H1 (cell line): Measurements from ENCODE around the gene GMCL1. TPM values are rescaled to one million over a fixed set of nuclear protein-coding genes. Genes with fewer than 3 reads are reported as not detected.
A peak's percentile ranks its signal among the peaks of the same experiment; 100 is the strongest.

ENCODE experiments used
- CTCF ChIA-PET: fragments of 300-600 bp; sonication (Branson Sonifier 250); formaldehyde crosslinking; loops from one replicate; lab custom pipeline; 2021; ENCODE audit not compliant: partially characterized antibody; lab: Charles Lee
- POLR2A ChIA-PET: fragments of 300-600 bp; sonication (Branson Sonifier 250); formaldehyde crosslinking; loops from one replicate; lab custom pipeline; 2021; ENCODE audit warnings: inconsistent platforms; ENCODE audit not compliant: partially characterized antibody; lab: Charles Lee
- DNase-seq, 2 experiments: peaks; one replicate each; pipeline versions ENCODE4 v3.0.0 to v3.0.0-alpha.2; 2010 to 2022; ENCODE audit warnings: low spot score in 2 of 2, low read depth in 1 of 2, mixed read lengths in 1 of 2
- FAIRE-seq: peaks from 2 replicates; lab custom pipeline; 2011; peaks lifted over from hg19 to GRCh38; lab: Jason Lieb, UNC
- H2AFZ ChIP-seq: 2 replicates; pipeline ENCODE4 v1.8.1; 2012; ENCODE audit warnings: low read length, inconsistent platforms
- H2AK5ac ChIP-seq: 2 replicates; pipeline ENCODE4 v1.6.1; 2013; ENCODE audit warnings: low read depth, low read length
- H2BK120ac ChIP-seq: replicated peaks from 2 replicates; pipeline ENCODE3; 2013; ENCODE audit warnings: low read depth, low read length, inconsistent platforms
- H2BK12ac ChIP-seq: 2 replicates; pipeline ENCODE4 v1.6.1; 2013; ENCODE audit warnings: low read depth, low read length
- H2BK15ac ChIP-seq: 2 replicates; pipeline ENCODE4 v1.6.1; 2013; ENCODE audit warnings: low read length
- H2BK20ac ChIP-seq: 2 replicates; pipeline ENCODE4 v1.6.1; 2013; ENCODE audit warnings: low read length
- H2BK5ac ChIP-seq: 2 replicates; pipeline ENCODE4 v1.6.1; 2013; ENCODE audit warnings: low read depth, low read length
- H3K14ac ChIP-seq: 2 replicates; pipeline ENCODE4 v1.6.1; 2013; ENCODE audit warnings: inconsistent platforms; ENCODE audit not compliant: insufficient read length
- H3K18ac ChIP-seq: 2 replicates; pipeline ENCODE4 v1.6.1; 2013; ENCODE audit warnings: low read length; ENCODE audit errors: extremely low read depth
- H3K23ac ChIP-seq: 2 replicates; pipeline ENCODE4 v1.6.1; 2013; ENCODE audit warnings: inconsistent platforms; ENCODE audit not compliant: insufficient read length
- H3K23me2 ChIP-seq: 2 replicates; pipeline ENCODE4 v1.6.1; 2013; ENCODE audit warnings: low read depth, low read length
- H3K27ac ChIP-seq: 2 replicates; pipeline ENCODE4 v1.6.1; 2011; ENCODE audit warnings: low read depth, low read length, inconsistent platforms
- H3K27me3 ChIP-seq, 4 experiments: replicated peaks in 1 of 4; 1 replicate in 1 of 4; 2 replicates in 3 of 4; pipeline versions ENCODE4 v1.6.1 to v1.8.1; 2011 to 2013; ENCODE audit warnings: low read length in 3 of 4, mild to moderate bottlenecking in 3 of 4, inconsistent platforms in 2 of 4, mixed read lengths in 2 of 4, moderate library complexity in 1 of 4; ENCODE audit not compliant: control insufficient read depth in 3 of 4, insufficient read depth in 3 of 4; ENCODE audit errors: extremely low read depth in 1 of 4
- H3K36me3 ChIP-seq, 4 experiments: 2 replicates each; pipeline versions ENCODE4 v1.6.1 to v1.8.1; 2011 to 2013; ENCODE audit warnings: mild to moderate bottlenecking in 4 of 4, low read length in 3 of 4, moderate library complexity in 2 of 4, control low read depth in 1 of 4, inconsistent platforms in 1 of 4; ENCODE audit not compliant: insufficient read depth in 4 of 4, control insufficient read depth in 2 of 4
- H3K4ac ChIP-seq: replicated peaks from 2 replicates; pipeline ENCODE3; 2013; ENCODE audit warnings: low read length, low read depth, mixed read lengths, inconsistent platforms; ENCODE audit not compliant: insufficient read length
- H3K4me1 ChIP-seq, 4 experiments: replicated peaks in 1 of 4; 1 replicate in 1 of 4; 2 replicates in 3 of 4; pipeline versions ENCODE4 v1.6.1 to v1.8.1; 2011 to 2013; ENCODE audit warnings: low read length in 3 of 4, inconsistent platforms in 2 of 4, mixed read lengths in 1 of 4; ENCODE audit not compliant: insufficient read depth in 4 of 4, control insufficient read depth in 3 of 4
- H3K4me2 ChIP-seq, 2 experiments: 2 replicates each; pipeline versions ENCODE4 v1.6.1 to v1.8.1; 2011 to 2013; ENCODE audit warnings: low read depth in 2 of 2, low read length in 2 of 2, control low read depth in 1 of 2, inconsistent platforms in 1 of 2, mild to moderate bottlenecking in 1 of 2; ENCODE audit not compliant: insufficient read depth in 1 of 2
- H3K4me3 ChIP-seq, 4 experiments: fragments of 200-600, 300-600 bp in 1 of 4; sonication (generic), shearing (Covaris generic), sonication (Bioruptor Twin) in 1 of 4; 2 replicates each; pipeline versions ENCODE4 v1.5.1 to v1.8.1; 2011 to 2016; ENCODE audit warnings: low read length in 4 of 4, low read depth in 3 of 4, control low read depth in 2 of 4, inconsistent platforms in 2 of 4, mild to moderate bottlenecking in 2 of 4, mixed read lengths in 1 of 4, moderate library complexity in 1 of 4; ENCODE audit not compliant: insufficient read depth in 2 of 4; ENCODE audit errors: extremely low read depth in 1 of 4
- H3K56ac ChIP-seq: replicated peaks from 2 replicates; pipeline ENCODE3; 2013; ENCODE audit warnings: low read depth, mild to moderate bottlenecking, mixed read lengths, low read length, inconsistent platforms; ENCODE audit not compliant: insufficient read length
- H3K79me1 ChIP-seq: 2 replicates; pipeline ENCODE4 v1.6.1; 2013; ENCODE audit warnings: low read depth, low read length, control low read depth
- H3K79me2 ChIP-seq, 2 experiments: 2 replicates each; pipeline versions ENCODE4 v1.6.1 to v1.8.1; 2012 to 2013; ENCODE audit warnings: low read length in 2 of 2, mild to moderate bottlenecking in 2 of 2, inconsistent platforms in 1 of 2; ENCODE audit not compliant: insufficient read depth in 2 of 2, control insufficient read depth in 1 of 2
- H3K9ac ChIP-seq, 4 experiments: replicated peaks in 1 of 4; 1 replicate in 1 of 4; 2 replicates in 3 of 4; pipeline versions ENCODE4 v1.6.1 to v1.8.1; 2011 to 2013; ENCODE audit warnings: low read depth in 3 of 4, low read length in 3 of 4, control low read depth in 2 of 4, mild to moderate bottlenecking in 2 of 4, moderate library complexity in 2 of 4, inconsistent platforms in 1 of 4; ENCODE audit errors: extremely low read depth in 1 of 4
- H3K9me3 ChIP-seq, 2 experiments: 2 replicates each; pipeline versions ENCODE4 v1.6.1 to v1.8.1; 2012 to 2013; ENCODE audit warnings: mild to moderate bottlenecking in 2 of 2, moderate library complexity in 2 of 2, control low read depth in 1 of 2, inconsistent platforms in 1 of 2, low read depth in 1 of 2, low read length in 1 of 2, mixed read lengths in 1 of 2; ENCODE audit not compliant: insufficient read depth in 2 of 2
- H4K20me1 ChIP-seq, 2 experiments: replicated peaks in 1 of 2; 2 replicates each; pipeline versions ENCODE3 to v1.8.1; 2011 to 2013; ENCODE audit warnings: inconsistent platforms in 2 of 2, low read length in 2 of 2, mild to moderate bottlenecking in 1 of 2; ENCODE audit not compliant: insufficient read depth in 2 of 2, control insufficient read depth in 1 of 2
- H4K5ac ChIP-seq: 2 replicates; pipeline ENCODE4 v1.6.1; 2013; ENCODE audit warnings: low read length, low read depth, mixed read lengths, inconsistent platforms; ENCODE audit not compliant: insufficient read length
- H4K8ac ChIP-seq: 2 replicates; pipeline ENCODE4 v1.8.0; 2013; ENCODE audit warnings: mild to moderate bottlenecking, moderate library complexity, low read length, inconsistent platforms; ENCODE audit not compliant: insufficient read depth; ENCODE audit errors: extremely low read depth
- H4K91ac ChIP-seq: replicated peaks from 2 replicates; pipeline ENCODE3; 2013; ENCODE audit warnings: low read length, mixed read lengths, inconsistent platforms; ENCODE audit not compliant: insufficient read length
- EZH2 ChIP-seq: fragments of 200-600 bp; sonication (generic); IDR thresholded peaks from 2 replicates; pipeline ENCODE4 v1.7.1; 2012; ENCODE audit warnings: low read depth, mild to moderate bottlenecking, moderate library complexity, low read length, inconsistent platforms; ENCODE audit not compliant: severe bottlenecking
- KDM1A ChIP-seq: fragments of 200-600, 300-600 bp; sonication (generic); IDR thresholded peaks from 2 replicates; pipeline ENCODE4 v1.7.1; 2016; ENCODE audit warnings: mild to moderate bottlenecking, low read length, borderline replicate concordance
- TEAD4 ChIP-seq: IDR thresholded peaks from 2 replicates; pipeline ENCODE4 v1.6.1; 2012; ENCODE audit warnings: low read depth, low read length, inconsistent platforms, mixed read lengths
- WGBS, 2 experiments: shearing (Covaris generic) in 1 of 2; methylation state at CpG; one replicate each; pipeline versions ENCODE4 v1.1.6 to v1.1.7; 2013 to 2015; ENCODE audit warnings: low lambda C conversion rate in 2 of 2, mixed read lengths in 2 of 2, inconsistent platforms in 1 of 2, low coverage in 1 of 2, missing lambda C conversion rate in 1 of 2; ENCODE audit not compliant: insufficient replicate concordance in 2 of 2, insufficient coverage in 1 of 2, insufficient read length in 1 of 2; ENCODE audit errors: extremely low coverage in 1 of 2, missing lambda C conversion rate in 1 of 2; 5-methylcytosine and 5-hydroxymethylcytosine counted together
- polyA plus RNA-seq, 7 experiments: library from polyadenylated mRNA; depleted of rRNA in 3 of 7; stranded (reverse) in 5 of 7; unstranded in 2 of 7; fragments of >200 nt in 5 of 7; fragments of 200-250 nt in 2 of 7; gene quantifications; 1 replicate in 5 of 7; 2 replicates in 1 of 7; 4 replicates in 1 of 7; pipeline versions ENCODE4 v1.2.1 to v1.2.3, GENCODE V29; 2011 to 2013; ENCODE audit warnings: missing spikeins in 2 of 7, mixed read lengths in 2 of 7
- total RNA-seq: library from RNA; stranded (reverse); fragmentation: NEBNext Ultra II Directional; extraction: Animal tissue kit (Norgen Biotek cat#: 25700); gene quantifications from 2 replicates; pipeline ENCODE4 v1.2.1, GENCODE V29; 2021

GMCL1 gene
- total and polyA plus RNA-seq, 2 of the 8 experiments (the other 6 are each of a cell fraction or from before 2014, with no cell fraction given) = 6.5 to 21.9 TPM

GRCh38 chr2:69789175-69789721 lies 40.2 kb upstream of the GMCL1 start:
- H3K27ac ChIP-seq = no peak overlapping the region
- 90% methylated on average over 7 of the region's 7 CpGs; no CpG with 5 or more reads in 1 of the 2 experiments for WGBS, 2 experiments
- no peak for FAIRE-seq

More at GRCh38 chr2:69789175-69789721, 40.2 kb upstream of the GMCL1 start:
- Histone ChIP-seq H2BK12ac (peak overlapping the region; percentile 42; the same call in 1 of the 2 replicates), H3K23me2 (no peaks in the 10 kb centered on the region), H2BK5ac (no peak overlapping the region), H2AFZ (no peak overlapping the region), H3K4me2 (no peak overlapping the region), H4K20me1 (no peaks in the 10 kb centered on the region), H3K79me2 (no peaks in the 10 kb centered on the region), H3K4ac (no peak overlapping the region), H3K23ac (no peak overlapping the region), H3K56ac (no peak overlapping the region), H3K4me1 (peaks cover 0 to 13% (median 5%) of the 10 kb centered on the region in 4 experiments; a peak in 3 of 7 replicates), H3K9me3 (no peaks in the 10 kb centered on the region), H3K14ac (no peak overlapping the region), H4K91ac (no peak overlapping the region), H3K79me1 (no peaks in the 10 kb centered on the region), H2AK5ac (no peak overlapping the region), H3K27me3 (no peaks in the 10 kb centered on the region), H3K36me3 (no peaks in the 10 kb centered on the region), H2BK15ac (no peak overlapping the region), H2BK120ac (no peak overlapping the region), H4K8ac (no peak overlapping the region), H4K5ac (no peak overlapping the region), H2BK20ac (no peak overlapping the region), H3K4me3 (no peak overlapping the region), H3K18ac (no peak overlapping the region), H3K9ac (no peak overlapping the region)
- peak; percentile 91 for TF ChIP-seq KDM1A
- TF ChIP-seq TEAD4 = 0 out of 2 replicates have a peak, but pooled peaks have one; percentile 29
- TF ChIP-seq EZH2 = no peak
- POLR2A ChIA-PET = interaction anchor here (0.6 to 2.2 kb wide), 3 partner anchors 10 to 36 kb away, joined by 3 to 9 read pairs (median 5); no protein-coding TSS in a partner anchor
- DNase-seq = peak in 1 of 2 experiments; percentile 13
- CTCF ChIA-PET = interaction anchor here (0.9 to 2.6 kb wide), 9 partner anchors 10 to 69 kb away, joined by 3 to 21 read pairs (median 3); no protein-coding TSS in a partner anchor
